Hepatocyte (in vitro differentiated cells): Measurements from ENCODE around the gene DUOX1. TPM values are rescaled to one million over a fixed set of nuclear protein-coding genes. Genes with fewer than 3 reads are reported as not detected.
"Not testable (repeated sequence)": the region's sequence is repeated elsewhere in the genome, so short reads cannot be mapped to it uniquely, and the experiment has no call there.

Source experiments
- DNase-seq: peaks from one replicate; pipeline ENCODE4 v3.0.0-alpha.2; 2016; ENCODE audit warnings: low spot score
- H2AFZ ChIP-seq: fragments of 200-600 bp; sonication (generic); 2 replicates; pipeline ENCODE4 v1.6.0; 2016; ENCODE audit warnings: antibody characterized with exemption, mild to moderate bottlenecking
- H3K27ac ChIP-seq: fragments of 200-600 bp; sonication (generic); 2 replicates; pipeline ENCODE4 v1.5.1; 2016; ENCODE audit warnings: mild to moderate bottlenecking
- H3K27me3 ChIP-seq: fragments of 200-600 bp; sonication (generic); 2 replicates; pipeline ENCODE4 v1.6.1; 2016
- H3K36me3 ChIP-seq: fragments of 200-600 bp; sonication (generic); replicated peaks from 2 replicates; pipeline ENCODE4 v1.5.1; 2016; ENCODE audit warnings: low read depth; ENCODE audit not compliant: insufficient read depth
- H3K4me1 ChIP-seq: fragments of 200-600 bp; sonication (generic); 2 replicates; pipeline ENCODE4 v1.5.1; 2016; ENCODE audit warnings: mild to moderate bottlenecking, moderate library complexity; ENCODE audit not compliant: insufficient read depth
- H3K4me2 ChIP-seq: fragments of 200-600 bp; sonication (generic); 2 replicates; pipeline ENCODE4 v1.6.0; 2016
- H3K4me3 ChIP-seq: fragments of 200-600 bp; sonication (generic); 2 replicates; pipeline ENCODE4 v1.5.1; 2016; ENCODE audit warnings: mild to moderate bottlenecking
- H3K79me2 ChIP-seq: fragments of 200-600 bp; sonication (generic); 2 replicates; pipeline ENCODE4 v1.6.0; 2017; ENCODE audit warnings: mild to moderate bottlenecking
- H3K9me2 ChIP-seq: fragments of 200-600 bp; sonication (generic); replicated peaks from 2 replicates; pipeline ENCODE4 v1.6.0; 2017; ENCODE audit warnings: mild to moderate bottlenecking; ENCODE audit not compliant: insufficient read depth
- H3K9me3 ChIP-seq: fragments of 200-600 bp; sonication (generic); 2 replicates; pipeline ENCODE4 v1.5.1; 2016; ENCODE audit warnings: low read depth, mild to moderate bottlenecking
- H4K20me1 ChIP-seq: fragments of 200-600 bp; sonication (generic); 2 replicates; pipeline ENCODE4 v1.6.0; 2016; ENCODE audit warnings: mild to moderate bottlenecking; ENCODE audit not compliant: insufficient read depth, poor library complexity, severe bottlenecking
- EZH2 ChIP-seq: fragments of 200-600 bp; sonication (generic); IDR thresholded peaks from 2 replicates; pipeline ENCODE4 v1.6.1; 2016; ENCODE audit warnings: antibody characterized with exemption, mild to moderate bottlenecking, borderline replicate concordance
- EZH2phosphoT487 ChIP-seq: fragments of 200-600 bp; sonication (generic); IDR thresholded peaks from one replicate; pipeline ENCODE4 v1.6.1; 2018; ENCODE audit warnings: antibody characterized with exemption, mild to moderate bottlenecking, low read depth, moderate library complexity; ENCODE audit not compliant: unreplicated experiment, severe bottlenecking
- WGBS: methylation state at CpG from one replicate; pipeline ENCODE4 v1.1.6; 2016; ENCODE audit warnings: low lambda C conversion rate; ENCODE audit errors: missing lambda C conversion rate; 5-methylcytosine and 5-hydroxymethylcytosine counted together
- polyA plus RNA-seq: library from polyadenylated mRNA; unstranded; fragments of >200 nt; fragmentation: Nextera tagmentation; extraction: Ambion mirVana; gene quantifications from 2 replicates; pipeline ENCODE4 v1.2.1, GENCODE V29; 2016
- total RNA-seq: library from RNA; depleted of rRNA; stranded (reverse); fragments of >200 nt; gene quantifications from 2 replicates; pipeline ENCODE4 v1.2.3, GENCODE V29; 2014
- TF ChIP-seq, protein P1 (sequence below): fragments of 200-600 bp; sonication (generic); IDR thresholded peaks from 2 replicates; pipeline ENCODE4 v1.5.1; 2016; ENCODE audit warnings: antibody characterized with exemption, mild to moderate bottlenecking; ENCODE audit not compliant: poor library complexity

Gene DUOX1
- 3.3 and 3.8 TPM in 2 replicates for total RNA-seq
- 4.3 and 7.7 TPM in 2 replicates for polyA plus RNA-seq

DNA sequence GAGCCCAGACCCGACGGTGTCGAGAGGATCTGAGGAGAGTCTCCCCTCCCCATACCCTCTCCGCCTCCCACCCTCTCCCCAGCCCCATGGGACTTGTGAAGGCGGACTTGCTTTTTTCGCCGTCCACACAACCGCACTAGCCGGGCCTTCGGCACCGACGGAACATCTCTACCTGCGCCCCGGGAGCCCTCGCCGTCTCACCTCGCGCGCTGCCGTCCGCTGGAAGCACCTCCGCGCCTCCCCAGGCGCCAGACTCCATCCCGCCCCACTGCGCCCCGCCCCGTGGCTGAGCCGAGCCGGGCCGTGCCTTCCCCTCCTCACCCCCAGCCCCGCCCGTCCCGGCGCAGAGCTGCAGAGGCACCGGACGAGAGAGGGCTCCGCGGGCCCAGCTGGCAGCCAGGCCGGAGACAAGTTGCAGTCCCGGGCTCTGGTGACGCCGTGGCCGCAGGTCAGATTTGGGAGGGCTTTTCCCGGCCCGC is at the start of gene DUOX1, which contains the start of gene DUOXA1:
Gene DUOX1 (plus strand): TSS at position 344 of the 479 bp plus-strand sequence. CDS start 1,973 bp downstream, outside the sequence.
Gene DUOXA1 (minus strand): TSS at position 229 of the 479 bp plus-strand sequence. CDS start 6,865 bp downstream, outside the sequence.
- whole genome bisulfite sequencing: 3% methylated on average over 11 of the region's 46 CpGs

DNA sequence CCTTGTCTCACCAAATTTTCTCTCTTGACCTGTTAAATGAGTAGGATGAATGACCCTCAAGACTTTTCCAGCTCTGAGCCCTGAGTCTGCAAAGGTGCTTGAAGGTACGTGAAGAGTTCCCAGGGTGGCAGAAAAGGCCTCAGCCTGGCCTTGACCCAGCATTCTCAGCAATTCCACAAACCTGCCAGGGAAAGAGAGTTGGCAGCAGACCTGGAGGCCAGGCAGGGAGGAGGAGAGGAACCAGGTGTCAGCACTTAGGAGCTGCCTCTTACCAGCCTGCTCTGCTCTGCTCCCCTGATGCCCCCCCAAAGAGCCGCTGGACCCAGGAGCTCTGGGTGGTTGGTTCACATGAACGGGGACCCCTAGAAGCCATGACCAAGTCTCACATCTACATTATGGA is 49.2 kb upstream of the DUOX1 start:
- H3K4me3 ChIP-seq, H3K79me2 ChIP-seq, H3K4me1 ChIP-seq, H3K27me3 ChIP-seq, H3K9me3 ChIP-seq, H3K9me2 ChIP-seq, H3K36me3 ChIP-seq, H2AFZ ChIP-seq, DNase-seq, H3K4me2 ChIP-seq, H4K20me1 ChIP-seq: not testable (repeated sequence)
- 96% methylated on average over 3 of the region's 3 CpGs for WGBS
- H3K27ac ChIP-seq: peak overlapping the region; percentile 87

More for the DNA sequence above, at the start of gene DUOX1, which contains the start of gene DUOXA1:
- H2AFZ ChIP-seq: peak within 1 kb of the TSS; percentile 81
- no peaks in the 10 kb centered on the region for H3K36me3 ChIP-seq
- peak; percentile 30 for TF ChIP-seq EZH2
- TF ChIP-seq EZH2phosphoT487: no peak
- peak; percentile 73 for DNase-seq
- peaks cover 60% of the 10 kb centered on the region for H3K27me3 ChIP-seq
- H3K79me2 ChIP-seq: no peaks in the 10 kb centered on the region
- peak within 1 kb of the TSS; percentile 87 for H3K4me2 ChIP-seq
- no peak within 1 kb of the TSS for H3K27ac ChIP-seq
- no peaks in the 10 kb centered on the region for H4K20me1 ChIP-seq
- H3K9me3 ChIP-seq: no peaks in the 10 kb centered on the region
- H3K4me3 ChIP-seq: peak within 1 kb of the TSS; percentile 23
- H3K4me1 ChIP-seq: peaks cover 17% of the 10 kb centered on the region
- no peaks in the 10 kb centered on the region for H3K9me2 ChIP-seq

DNA sequence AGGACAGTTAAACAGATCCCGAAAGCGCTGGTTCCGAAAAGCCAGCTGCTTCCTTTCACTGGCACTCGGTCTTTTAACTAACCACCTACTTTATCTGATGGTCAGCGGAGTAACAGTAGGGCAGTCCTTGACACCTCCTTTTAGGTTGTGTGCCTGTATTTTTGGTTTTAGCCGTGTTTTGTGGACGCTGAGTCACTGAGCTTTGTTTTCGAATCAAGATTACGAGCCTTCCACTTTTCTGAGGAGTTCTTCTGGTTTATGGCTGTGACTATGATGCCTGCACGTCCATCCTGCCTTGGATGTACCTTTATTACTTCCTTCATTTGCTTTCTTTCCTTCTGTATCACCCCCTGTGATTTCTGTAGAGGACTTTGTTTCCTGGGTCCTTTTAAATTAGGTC is 47.4 kb upstream of the DUOX1 start:
- not testable (repeated sequence) for H3K27me3 ChIP-seq, H3K9me2 ChIP-seq, H3K9me3 ChIP-seq, H4K20me1 ChIP-seq, H3K36me3 ChIP-seq, H3K4me2 ChIP-seq, H2AFZ ChIP-seq, DNase-seq, H3K4me1 ChIP-seq, H3K4me3 ChIP-seq, H3K79me2 ChIP-seq
- WGBS: 51% methylated on average over 10 of the region's 10 CpGs
- peak overlapping the region; percentile 81 for H3K27ac ChIP-seq

DNA sequence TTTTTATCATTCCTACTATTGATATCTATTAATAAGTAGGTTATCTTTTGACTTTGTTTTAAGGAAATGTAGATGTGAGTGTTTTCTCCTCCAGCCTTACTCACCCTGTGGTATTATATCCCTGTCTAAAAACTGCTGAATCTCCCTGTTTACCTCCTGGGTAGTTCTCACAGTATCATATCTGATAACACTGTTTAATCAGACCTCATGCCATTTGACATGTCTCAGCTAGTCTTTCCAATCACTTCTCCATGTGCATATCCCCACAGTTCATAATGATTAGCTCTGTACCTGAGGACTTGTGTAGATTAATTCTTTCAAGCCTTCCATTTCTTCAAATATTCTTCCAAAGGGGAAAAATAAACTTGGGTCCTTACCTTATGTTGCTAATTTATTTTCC is 46.6 kb upstream of the DUOX1 start:
- no peak for DNase-seq
- Histone ChIP-seq H2AFZ (no peak overlapping the region), H3K79me2 (no peaks in the 10 kb centered on the region), H3K9me3 (no peaks in the 10 kb centered on the region), H3K27ac (peak overlapping the region; percentile 81), H3K4me3 (no peak overlapping the region), H3K27me3 (no peaks in the 10 kb centered on the region), H3K36me3 (no peaks in the 10 kb centered on the region), H3K4me1 (peaks cover 12% of the 10 kb centered on the region), H3K9me2 (no peaks in the 10 kb centered on the region), H3K4me2 (no peak overlapping the region), H4K20me1 (no peaks in the 10 kb centered on the region)
- TF ChIP-seq, protein P1, sequence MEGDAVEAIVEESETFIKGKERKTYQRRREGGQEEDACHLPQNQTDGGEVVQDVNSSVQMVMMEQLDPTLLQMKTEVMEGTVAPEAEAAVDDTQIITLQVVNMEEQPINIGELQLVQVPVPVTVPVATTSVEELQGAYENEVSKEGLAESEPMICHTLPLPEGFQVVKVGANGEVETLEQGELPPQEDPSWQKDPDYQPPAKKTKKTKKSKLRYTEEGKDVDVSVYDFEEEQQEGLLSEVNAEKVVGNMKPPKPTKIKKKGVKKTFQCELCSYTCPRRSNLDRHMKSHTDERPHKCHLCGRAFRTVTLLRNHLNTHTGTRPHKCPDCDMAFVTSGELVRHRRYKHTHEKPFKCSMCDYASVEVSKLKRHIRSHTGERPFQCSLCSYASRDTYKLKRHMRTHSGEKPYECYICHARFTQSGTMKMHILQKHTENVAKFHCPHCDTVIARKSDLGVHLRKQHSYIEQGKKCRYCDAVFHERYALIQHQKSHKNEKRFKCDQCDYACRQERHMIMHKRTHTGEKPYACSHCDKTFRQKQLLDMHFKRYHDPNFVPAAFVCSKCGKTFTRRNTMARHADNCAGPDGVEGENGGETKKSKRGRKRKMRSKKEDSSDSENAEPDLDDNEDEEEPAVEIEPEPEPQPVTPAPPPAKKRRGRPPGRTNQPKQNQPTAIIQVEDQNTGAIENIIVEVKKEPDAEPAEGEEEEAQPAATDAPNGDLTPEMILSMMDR: no peak
- TF ChIP-seq EZH2 (no peak), EZH2phosphoT487 (no peak)

DNA sequence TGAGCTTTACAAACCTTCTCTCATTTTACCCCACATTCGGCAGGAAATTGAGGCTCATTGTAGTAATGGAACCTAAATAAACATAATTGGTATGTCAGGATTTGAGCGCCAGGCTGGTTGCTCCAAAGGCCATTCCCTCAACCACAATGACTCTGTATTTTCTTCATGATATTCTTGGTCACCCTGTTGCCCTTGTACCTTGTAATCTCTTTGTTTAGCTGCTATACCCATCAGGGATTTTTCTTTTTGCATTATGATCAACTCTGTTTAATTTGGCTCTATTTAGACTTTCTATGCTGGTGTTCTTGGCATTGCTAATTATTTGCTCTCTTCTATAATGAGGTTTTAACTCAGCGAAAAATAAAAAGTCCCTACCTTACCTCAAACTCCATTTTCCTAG is 45.6 kb upstream of the DUOX1 start:
- Histone ChIP-seq H3K9me3 (no peaks in the 10 kb centered on the region), H2AFZ (no peak overlapping the region), H3K4me3 (no peak overlapping the region), H3K27me3 (no peaks in the 10 kb centered on the region), H3K4me2 (no peak overlapping the region), H3K36me3 (no peaks in the 10 kb centered on the region), H3K27ac (peak overlapping the region; percentile 81), H3K79me2 (no peaks in the 10 kb centered on the region), H3K4me1 (peaks cover 15% of the 10 kb centered on the region), H4K20me1 (no peaks in the 10 kb centered on the region), H3K9me2 (no peaks in the 10 kb centered on the region)
- TF ChIP-seq EZH2phosphoT487: no peak
- TF ChIP-seq, protein P1: no peak
- TF ChIP-seq EZH2: no peak
- DNase-seq: no peak
- WGBS: 77% methylated on average over 3 of the region's 3 CpGs
